ENCODE data around the gene CLEC9A. TPM values are rescaled to one million over a fixed set of nuclear protein-coding genes. Genes with fewer than 3 reads are reported as not detected.

CLEC9A gene
- total RNA-seq, 1 donor from 2014 or later: not detected

DNA sequence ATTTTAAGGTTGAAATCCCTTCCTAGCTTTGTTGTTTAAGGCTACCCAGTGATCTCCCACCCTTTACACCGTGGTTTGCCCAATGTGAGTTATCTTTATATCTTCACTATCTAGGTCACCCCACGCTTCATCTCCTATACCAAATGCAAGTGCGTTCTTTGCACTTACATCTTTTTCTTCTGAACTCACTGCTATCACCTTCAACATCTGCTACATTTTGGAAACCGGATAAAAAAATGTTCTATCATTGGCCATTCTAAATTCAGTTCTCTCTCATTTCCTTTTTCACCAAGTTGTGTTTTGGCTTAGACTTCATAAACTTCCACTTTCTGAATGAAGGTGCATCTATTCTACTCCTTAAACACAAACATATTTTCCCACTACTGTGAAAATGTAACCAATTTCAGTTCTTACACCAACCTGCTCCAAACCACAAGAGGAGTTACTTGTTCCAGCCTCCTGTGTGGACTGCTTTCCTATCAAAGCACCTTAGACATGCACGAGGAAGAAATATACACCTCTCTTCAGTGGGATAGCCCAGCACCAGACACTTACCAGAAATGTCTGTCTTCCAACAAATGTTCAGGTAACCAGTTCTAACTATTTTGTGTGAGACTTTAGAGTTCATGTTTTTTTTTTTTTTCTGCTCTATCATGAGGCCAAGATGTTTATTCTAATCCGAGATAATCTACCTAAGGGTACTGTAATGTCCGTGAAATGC lies 21.9 kb downstream of the CLEC9A start:
- ATAC-seq (ENCODE audit: poor library complexity): no peak
- no peak for DNase-seq
- intact Hi-C loops (cut with DNase I): no loop called here

DNA sequence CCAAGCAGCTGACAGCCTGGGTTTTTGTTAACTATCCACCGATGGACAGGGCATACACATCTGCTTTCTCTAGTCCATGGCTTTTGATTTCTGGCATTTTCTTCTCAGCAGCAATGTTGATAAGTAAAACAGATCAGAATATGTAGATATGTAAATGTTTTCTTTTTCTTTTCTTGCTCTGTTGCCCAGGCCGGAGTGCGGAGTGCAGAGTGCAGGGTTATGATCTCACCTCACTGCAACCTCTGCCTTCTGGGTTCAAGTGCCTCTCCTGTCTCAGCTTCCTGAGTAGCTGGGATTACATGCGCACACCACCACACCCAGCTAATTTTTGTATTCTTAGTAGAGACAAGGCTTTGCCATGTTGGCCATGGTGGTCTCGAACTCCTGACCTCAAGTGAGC lies 27.9 kb downstream of the CLEC9A start:
- ATAC-seq (ENCODE audit: poor library complexity) (no peak), DNase-seq (no peak)
- intact Hi-C loops (cut with DNase I): no loop called here

DNA sequence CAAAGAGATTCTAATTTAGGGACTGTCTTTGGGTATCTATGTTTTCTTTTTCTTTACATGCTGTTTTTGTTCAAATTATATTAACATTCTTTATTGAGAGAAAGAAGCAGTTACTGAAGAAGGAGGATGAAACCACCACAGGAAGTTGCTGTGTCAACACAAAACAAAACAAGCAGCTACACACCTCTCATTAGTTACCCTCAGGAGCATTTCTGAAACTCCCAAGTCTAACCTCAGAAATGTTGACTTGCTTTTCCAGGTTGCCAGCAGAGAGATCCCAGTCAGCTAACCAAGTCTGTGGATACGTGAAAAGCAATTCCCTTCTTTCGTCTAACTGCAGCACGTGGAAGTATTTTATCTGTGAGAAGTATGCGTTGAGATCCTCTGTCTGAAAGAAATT lies 34.8 kb downstream of the CLEC9A start:
- no peak for ATAC-seq (ENCODE audit: poor library complexity)
- DNase-seq: no peak
- intact Hi-C loops (cut with DNase I): no loop called here

DNA sequence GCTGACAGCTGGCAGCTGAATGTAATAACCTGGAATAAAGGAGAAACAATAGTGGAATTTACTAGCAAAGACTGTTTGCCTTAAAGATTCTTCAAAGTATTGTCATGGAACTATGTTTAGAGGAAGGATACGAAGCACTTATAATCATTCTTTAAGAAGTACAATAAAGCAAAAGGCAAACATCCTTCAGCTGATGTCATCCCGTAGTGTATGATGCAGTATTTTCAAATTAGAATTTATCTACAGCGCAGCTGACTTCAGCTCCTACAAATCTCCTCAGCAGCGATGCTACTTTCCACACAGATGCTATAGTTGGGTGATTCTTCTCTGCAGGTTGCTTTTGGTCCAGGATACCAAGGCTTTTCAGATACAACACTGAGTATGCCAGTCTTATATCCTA lies 36.8 kb downstream of the CLEC9A start:
- intact Hi-C loops (cut with DNase I): no loop called here
- ATAC-seq (ENCODE audit: poor library complexity): no peak
- DNase-seq: no peak

DNA sequence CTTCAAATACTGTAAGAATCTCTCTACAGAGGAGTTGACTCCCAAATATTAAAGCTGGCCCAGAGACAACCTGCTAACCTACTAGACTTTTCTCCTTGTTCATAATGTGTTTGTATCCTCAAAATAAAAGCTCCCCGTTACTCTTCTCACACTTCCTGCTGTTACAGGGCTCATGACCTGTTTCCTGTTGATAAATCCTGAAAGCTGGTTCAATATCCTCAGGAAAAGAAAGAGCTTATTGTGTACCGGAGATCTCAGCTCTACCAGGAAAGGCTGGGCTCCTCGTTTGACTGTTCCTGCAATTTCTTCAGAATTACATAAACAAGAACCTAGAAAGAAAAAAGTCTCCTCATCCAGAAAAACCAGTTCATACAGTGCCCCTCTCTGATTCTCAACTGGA lies 37.5 kb downstream of the CLEC9A start:
- intact Hi-C loops (cut with DNase I): no loop called here
- ATAC-seq (ENCODE audit: poor library complexity) (peak; percentile 60), DNase-seq (no peak)

DNA sequence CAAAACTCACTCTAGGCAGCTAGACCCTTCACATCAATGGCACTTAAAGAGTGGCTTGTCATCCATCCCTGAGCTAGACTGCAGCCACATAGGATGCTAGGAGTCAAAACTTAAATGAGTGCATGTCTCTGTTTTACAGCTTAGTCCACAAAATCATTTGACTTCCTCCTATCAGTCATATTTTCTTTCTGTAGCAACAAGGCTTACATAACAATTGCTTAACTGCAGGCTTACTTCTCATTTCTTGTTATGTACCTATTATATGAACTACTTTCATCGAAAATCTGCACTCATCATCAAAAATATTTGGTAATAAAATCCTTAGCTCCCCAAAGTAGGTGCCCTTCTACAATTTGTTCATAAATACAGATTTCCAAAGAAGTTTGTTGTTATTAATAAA lies 38.2 kb downstream of the CLEC9A start:
- intact Hi-C loops (cut with DNase I): no loop called here
- DNase-seq (no peak), ATAC-seq (ENCODE audit: poor library complexity) (peak; percentile 65)

DNA sequence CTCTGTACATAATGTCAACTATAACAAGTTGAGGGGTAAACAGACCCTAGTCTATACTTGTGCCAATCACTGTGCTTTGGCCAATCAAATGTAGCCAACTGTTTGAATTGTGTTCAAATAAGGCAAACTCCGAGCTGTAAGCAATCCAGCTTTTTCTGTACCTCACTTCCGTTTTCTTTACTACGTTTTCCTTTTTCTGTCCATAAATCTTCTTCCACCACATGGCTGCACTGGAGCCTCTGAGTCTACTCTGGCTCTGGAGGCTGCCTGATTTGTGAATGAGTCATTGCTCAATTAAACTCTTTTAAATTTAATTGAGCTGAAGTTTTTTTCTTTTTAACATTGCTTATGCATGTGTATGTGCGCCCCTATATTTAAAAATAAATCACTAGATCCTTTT lies 38.6 kb downstream of the CLEC9A start:
- ATAC-seq (ENCODE audit: poor library complexity): peak; percentile 34
- intact Hi-C loops (cut with DNase I): no loop called here
- no peak for DNase-seq

DNA sequence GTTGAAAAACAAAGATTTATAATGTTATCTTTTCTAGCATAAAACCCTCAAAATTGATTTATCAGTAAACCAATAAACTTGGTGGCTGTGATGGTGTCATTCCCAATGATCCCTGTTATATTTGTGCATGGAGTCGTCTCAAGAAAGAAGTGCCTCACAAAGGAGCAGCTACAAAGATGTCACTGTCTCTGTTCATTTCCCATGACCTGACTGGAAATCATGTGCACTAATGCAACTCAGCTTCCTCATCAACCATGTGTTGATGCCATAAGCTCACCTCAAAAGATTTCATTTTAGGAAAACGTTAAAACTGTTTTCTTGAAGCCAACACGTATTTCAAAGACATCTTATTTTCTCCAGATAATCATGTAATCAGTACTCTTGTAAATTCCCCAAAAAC lies 39.5 kb downstream of the CLEC9A start:
- no peak for ATAC-seq (ENCODE audit: poor library complexity)
- intact Hi-C loops (cut with DNase I): no loop called here
- DNase-seq: no peak

DNA sequence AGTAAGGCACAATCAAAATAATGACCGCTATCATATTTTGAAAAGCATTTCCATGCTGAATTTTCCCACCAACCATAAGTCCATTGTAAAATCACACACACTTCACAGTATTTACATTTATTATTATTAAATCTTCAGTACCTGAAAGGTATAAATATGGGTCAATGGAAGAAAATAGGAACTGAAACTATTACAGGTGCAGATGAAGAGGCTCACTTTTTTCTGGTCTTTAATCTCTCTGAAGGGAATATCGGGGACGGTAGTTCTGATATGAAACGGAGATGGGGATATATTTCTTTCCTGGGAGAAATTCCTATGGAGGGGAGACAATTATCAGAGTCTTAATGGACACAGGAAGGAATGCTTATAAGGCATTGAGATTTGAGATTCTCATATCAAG lies 39.9 kb downstream of the CLEC9A start:
- ATAC-seq (ENCODE audit: poor library complexity) (no peak), DNase-seq (no peak)
- intact Hi-C loops (cut with DNase I): no loop called here

DNA sequence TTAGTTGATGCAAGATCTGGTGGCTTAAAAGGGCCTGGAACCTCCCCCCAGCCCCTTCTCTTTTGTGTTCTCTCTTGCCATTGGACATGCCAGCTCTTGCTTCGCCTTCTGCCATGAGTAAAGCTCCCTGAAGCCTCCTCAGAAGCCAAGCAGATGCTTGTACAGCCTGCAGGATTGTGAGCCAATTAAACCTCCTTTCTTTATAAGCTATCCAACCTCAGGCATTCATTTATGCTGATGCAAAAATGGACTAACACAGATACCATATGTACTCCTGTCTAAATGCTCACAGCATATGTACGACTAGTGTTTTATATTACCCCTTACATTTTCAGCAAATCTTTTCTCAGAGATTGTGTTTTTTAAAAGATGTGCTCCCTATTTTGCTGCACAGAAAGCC lies 41.6 kb downstream of the CLEC9A start:
- no peak for DNase-seq
- ATAC-seq (ENCODE audit: poor library complexity): no peak
- intact Hi-C loops (cut with DNase I): no loop called here

DNA sequence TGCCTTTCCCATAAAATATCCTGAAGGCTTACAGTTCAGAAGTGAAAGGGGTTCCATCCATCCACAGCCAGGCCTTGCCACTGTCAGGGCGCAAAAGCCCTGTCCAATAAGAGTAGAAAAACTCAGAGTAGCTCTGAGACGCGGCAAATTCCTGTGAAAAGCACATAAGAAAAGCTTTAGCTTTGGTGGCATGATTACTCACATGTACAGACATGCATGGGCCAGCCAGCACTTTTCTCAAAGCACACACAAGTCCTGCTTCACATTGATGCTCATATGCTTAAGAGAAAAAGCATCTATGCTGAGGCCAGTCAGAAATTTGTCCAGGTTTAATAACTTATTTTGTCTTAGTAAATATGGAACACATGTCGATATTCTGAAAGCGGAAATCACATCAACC lies 42.8 kb downstream of the CLEC9A start:
- intact Hi-C loops (cut with DNase I): no loop called here
- ATAC-seq (ENCODE audit: poor library complexity) (no peak), DNase-seq (no peak)

DNA sequence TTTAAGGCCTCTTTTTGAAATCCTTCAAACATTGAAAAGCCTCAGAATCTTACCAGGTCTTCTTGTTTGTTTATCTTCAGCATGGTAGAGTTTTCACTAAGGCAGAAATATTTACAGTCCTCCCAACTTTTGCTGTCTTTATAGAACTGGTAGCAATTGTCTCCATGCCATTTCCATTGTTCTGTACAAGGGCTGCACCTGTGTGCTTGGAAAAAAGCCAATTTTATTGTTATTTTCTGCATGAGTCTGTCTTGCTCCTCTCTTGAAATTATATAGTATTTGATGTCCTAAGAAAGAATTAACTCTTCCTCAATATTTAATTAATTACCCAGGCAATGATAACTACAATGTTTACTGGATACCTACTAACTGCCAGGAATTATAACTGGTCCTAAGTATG lies 45.0 kb downstream of the CLEC9A start:
- ATAC-seq (ENCODE audit: poor library complexity) (no peak), DNase-seq (no peak)
- intact Hi-C loops (cut with DNase I): no loop called here

DNA sequence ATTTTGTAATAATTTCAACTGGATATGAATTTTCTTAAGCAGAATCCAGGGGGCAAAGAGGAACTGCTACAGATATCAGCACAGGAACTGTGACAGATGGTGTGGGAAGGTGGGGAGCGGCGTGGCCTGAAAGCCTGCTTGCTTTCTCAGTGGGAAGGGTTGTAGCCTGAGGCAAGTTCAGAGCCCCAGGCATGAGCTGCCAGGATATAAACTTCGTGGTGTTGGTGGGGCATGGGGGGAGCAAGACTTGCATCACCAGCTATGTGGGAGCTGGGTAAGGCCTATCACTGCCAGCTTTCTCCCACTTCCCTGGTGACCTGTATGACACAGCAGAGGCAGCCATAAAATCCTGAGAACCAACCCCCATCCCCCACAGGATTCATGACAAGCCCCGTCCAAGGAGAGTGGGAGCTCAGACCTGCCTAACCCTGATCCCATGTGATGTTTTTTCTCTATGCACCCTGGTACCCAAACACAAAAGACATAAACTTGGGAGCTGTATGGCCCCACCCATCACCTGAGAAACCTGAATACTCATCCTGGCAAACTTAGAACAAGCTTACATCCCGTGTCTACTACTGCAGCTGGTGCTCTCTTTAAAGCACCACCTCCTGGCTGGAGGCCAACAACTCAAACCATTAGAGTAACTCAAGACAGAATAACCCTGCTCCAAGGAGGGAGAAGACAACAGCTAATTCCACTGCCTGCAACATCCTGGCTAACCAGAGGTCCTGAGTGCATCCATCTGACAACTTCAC lies 51.8 kb downstream of the CLEC9A start:
- DNase-seq (no peak), ATAC-seq (ENCODE audit: poor library complexity) (no peak)
- intact Hi-C loops (cut with DNase I): no loop called here

DNA sequence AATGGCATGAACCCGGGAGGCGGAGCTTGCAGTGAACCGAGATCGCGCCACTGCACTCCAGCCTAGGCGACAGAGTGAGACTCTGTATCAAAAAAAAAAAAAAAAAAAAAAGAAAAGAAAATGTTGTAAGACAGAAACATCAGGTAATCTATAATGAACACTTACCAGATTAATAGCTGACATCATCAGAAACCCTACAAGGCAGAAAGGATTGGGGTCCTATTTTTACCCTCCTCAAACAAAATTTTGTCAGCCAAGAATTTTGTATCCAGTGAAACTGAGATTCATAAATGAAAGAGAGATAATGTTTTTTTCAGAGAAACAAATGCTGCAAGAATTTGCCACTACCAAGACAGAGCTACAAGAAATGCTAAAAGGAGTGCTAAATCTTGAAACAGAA lies 54.3 kb downstream of the CLEC9A start:
- intact Hi-C loops (cut with DNase I): no loop called here
- ATAC-seq (ENCODE audit: poor library complexity) (no peak), DNase-seq (no peak)

DNA sequence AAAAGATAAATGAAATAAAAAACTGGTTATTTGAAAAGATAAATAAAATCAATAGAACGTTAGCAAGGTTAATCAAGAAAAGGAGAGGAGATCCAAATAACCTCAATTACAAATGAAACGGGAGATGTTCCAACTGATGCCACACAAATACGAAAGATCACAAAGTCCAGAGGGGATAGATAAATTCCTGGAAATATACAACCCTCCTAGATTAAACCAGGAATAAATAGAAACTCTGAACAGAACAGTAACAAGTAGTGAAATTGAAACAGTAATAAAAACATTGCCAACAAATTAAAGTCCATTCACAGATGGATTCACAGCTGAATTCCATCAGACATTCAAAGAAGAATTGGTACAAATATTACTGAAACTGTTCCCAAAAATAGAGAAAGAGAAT lies 55.9 kb downstream of the CLEC9A start:
- intact Hi-C loops (cut with DNase I): no loop called here
- DNase-seq (no peak), ATAC-seq (ENCODE audit: poor library complexity) (no peak)

DNA sequence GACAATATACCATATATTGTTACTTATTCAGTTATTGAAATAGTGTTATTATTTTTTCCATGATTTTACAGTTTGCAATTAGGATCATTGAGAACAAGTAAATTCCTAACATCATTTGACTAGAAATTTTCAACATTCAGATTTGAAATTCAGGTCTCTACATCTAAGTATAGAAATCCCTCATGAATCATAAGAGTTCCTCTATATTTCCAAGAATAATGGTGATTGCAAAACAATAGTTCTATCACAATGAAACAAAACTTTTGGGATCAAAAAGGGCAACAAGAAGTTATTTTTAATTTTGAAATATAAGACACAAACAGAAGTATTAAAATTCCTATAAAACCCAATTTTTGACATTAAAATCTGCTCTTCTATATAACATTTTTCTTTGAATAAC lies 57.5 kb downstream of the CLEC9A start:
- DNase-seq (no peak), ATAC-seq (ENCODE audit: poor library complexity) (no peak)
- intact Hi-C loops (cut with DNase I): no loop called here

DNA sequence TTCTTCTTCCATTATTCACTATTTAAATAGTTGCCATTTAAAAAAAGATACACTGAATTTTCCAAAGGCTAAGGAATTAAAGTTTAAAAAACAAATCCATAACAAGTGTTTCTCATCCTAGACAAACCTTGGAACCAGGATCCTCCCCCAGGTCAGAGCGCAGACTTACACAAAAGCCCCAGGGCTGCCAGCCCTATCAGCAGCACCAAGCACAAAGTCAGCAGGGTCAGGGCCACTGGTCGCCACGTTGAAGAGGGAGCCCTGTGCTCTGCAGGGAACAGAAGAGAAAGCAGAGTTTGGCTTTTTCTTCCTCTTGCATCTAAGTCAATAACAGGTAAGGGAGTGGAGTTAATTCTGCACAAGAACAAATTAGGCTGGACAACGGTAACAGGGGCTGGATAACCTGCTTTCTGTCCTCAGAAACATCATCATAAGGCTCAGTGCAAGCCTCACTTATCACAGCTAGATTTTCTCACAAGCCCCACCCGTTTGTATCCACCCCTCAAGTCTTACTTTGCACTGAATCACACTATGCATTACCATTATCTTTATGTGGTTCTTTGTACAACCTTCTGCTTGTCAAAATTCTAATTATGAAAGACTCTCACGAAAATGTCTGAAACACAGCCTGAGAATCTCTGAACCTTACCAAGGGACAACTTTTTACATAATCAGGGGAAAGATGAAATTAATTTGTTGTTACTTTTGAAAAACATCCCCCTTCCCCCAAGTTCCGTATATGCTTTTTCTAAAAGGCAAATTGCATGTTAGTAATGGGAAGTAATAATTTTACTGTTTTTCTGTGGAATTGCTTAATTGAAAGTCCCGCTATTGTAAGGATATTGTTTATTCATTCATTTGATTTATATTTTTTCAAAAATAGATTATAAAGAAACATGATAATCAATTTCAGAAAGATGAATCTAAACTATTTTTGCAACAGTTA lies 58.7 kb downstream of the CLEC9A start:
- DNase-seq: no peak
- no peak for ATAC-seq (ENCODE audit: poor library complexity)
- intact Hi-C loops (cut with DNase I): no loop called here

DNA sequence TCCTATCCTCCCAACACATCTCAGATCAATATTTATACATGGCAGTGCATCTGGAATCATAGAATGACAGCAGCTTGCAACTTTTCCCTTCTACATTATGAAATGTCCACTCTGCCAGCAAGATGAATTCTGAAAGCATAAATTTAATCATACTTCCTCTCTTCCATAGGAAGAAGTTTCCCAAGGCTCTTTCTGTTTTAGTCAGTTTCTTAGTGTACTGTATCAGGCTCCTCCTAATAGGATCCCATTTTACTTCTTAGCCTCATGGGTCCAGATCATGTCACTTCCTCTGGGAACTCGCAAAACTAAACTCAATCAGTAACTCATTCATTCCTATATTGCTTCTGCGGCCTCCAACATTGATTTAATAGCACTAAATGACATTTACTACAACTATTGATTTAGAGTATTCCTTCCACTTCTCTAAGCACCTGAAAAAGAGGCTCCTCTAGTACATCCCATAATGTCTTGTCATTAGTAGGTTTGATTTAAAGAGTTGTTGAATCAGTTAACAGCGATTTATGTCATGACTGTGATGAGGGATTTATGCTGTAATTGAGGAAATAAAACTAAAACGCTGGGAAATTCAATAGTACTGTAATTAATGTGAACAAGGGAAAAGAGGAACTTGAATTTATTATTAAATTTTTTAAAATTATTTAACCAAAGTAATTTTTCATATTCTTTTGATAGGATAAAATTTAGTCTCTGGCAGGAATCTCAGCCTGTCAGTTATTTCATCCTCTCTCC lies 64.3 kb downstream of the CLEC9A start:
- intact Hi-C loops (cut with DNase I): no loop called here
- ATAC-seq (ENCODE audit: poor library complexity) (peak; percentile 55), DNase-seq (no peak)

DNA sequence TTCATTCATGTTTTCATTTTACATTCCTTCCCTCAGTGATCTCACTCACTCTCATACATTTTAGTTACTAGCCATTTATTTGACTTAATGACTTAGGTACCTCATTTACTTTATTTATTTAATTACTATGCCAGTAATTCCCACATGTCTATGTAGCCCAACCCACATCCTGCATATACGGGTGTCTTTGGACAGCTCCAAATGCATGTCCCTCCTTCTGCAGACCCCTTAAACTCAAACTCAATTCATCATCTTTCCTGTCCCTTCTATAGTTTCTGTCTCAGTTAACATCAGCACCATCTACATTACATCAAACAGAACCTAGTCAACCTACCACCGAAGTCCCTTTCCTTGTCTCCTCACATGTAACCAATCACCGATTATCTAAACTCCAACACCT lies 65.5 kb downstream of the CLEC9A start:
- intact Hi-C loops (cut with DNase I): no loop called here
- no peak for DNase-seq
- ATAC-seq (ENCODE audit: poor library complexity): no peak

Measured in Right ventricle myocardium superior (tissue), 1 donor.